Activated T-helper 2 cell treated with anti-CD3 and anti-CD28 coated beads, Interferon-gamma antibody, Interleukin-2, Interleukin-4, amounts not matched to agents 10 μg/mL and 5 μg/mL and 100 μg/mL, durations not matched to agents 14 hours and 24 hours and 36 hours (primary cell): ENCODE results near the gene NLK. TPM values are rescaled to one million over a fixed set of nuclear protein-coding genes. Genes with fewer than 3 reads are reported as not detected.
A peak's percentile ranks its signal among the peaks of the same experiment; 100 is the strongest.

ENCODE experiments used
- DNase-seq: peaks from one replicate; pipeline ENCODE4 v3.0.0; 2021; ENCODE audit warnings: low spot score
- H3K27ac Mint-ChIP-seq: one replicate; pipeline ENCODE4 v1.8.0; 2021; ENCODE audit warnings: mixed read lengths
- H3K27me3 Mint-ChIP-seq: one replicate; pipeline ENCODE4 v1.8.0; 2021; ENCODE audit warnings: low read depth, mixed read lengths
- H3K36me3 Mint-ChIP-seq: one replicate; pipeline ENCODE4 v1.8.0; 2021; ENCODE audit warnings: low read depth, mixed read lengths
- H3K4me1 Mint-ChIP-seq: one replicate; pipeline ENCODE4 v1.8.0; 2021; ENCODE audit warnings: low read depth, mixed read lengths
- H3K4me3 Mint-ChIP-seq: one replicate; pipeline ENCODE4 v1.8.0; 2021; ENCODE audit warnings: low read depth, mild to moderate bottlenecking, moderate library complexity, mixed read lengths
- H3K9me3 Mint-ChIP-seq: one replicate; pipeline ENCODE4 v1.8.0; 2021; ENCODE audit warnings: mixed read lengths
- intact Hi-C: fragments of 100-400 bp; cut with micrococcal nuclease; formaldehyde crosslinking; loops from one replicate; pipeline ENCODE4 v1.15.1; 2023
- total RNA-seq: library from RNA; stranded (reverse); gene quantifications from 2 replicates; pipeline ENCODE4 v1.2.3, GENCODE V29; 2022

NLK gene
- total RNA-seq, 1 donor from 2014 or later = 11.3 TPM

GRCh38 chr17:28041844-28042656 is 427 bp upstream of the NLK start:
- peaks cover 27% of the 10 kb centered on the region for H3K36me3 Mint-ChIP-seq
- peaks cover 56% of the 10 kb centered on the region for H3K4me1 Mint-ChIP-seq
- no peak for DNase-seq
- H3K27ac Mint-ChIP-seq = peak overlapping the region; percentile 69
- intact Hi-C loops = loop anchor here (2.0 to 10.0 kb wide), 7 partner anchors 17 to 577 kb away; partner anchors contain the start of genes IFT20, LYRM9 and TNFAIP1
- H3K4me3 Mint-ChIP-seq = peak overlapping the region; percentile 83
- H3K9me3 Mint-ChIP-seq = no peaks in the 10 kb centered on the region
- H3K27me3 Mint-ChIP-seq = peaks cover 9% of the 10 kb centered on the region

- DNase-seq = no peak
- Mint-ChIP-seq H3K36me3 (peaks cover 27% of the 10 kb centered on the region), H3K4me3 (peak overlapping the region; percentile 83), H3K9me3 (no peaks in the 10 kb centered on the region), H3K27ac (peak overlapping the region; percentile 69), H3K27me3 (peaks cover 9% of the 10 kb centered on the region), H3K4me1 (peaks cover 63% of the 10 kb centered on the region)
- intact Hi-C loops = loop anchor here (5.0 to 10.0 kb wide), 5 partner anchors 151 to 578 kb away; partner anchors contain the start of genes IFT20, LYRM9 and TNFAIP1
Measured at GRCh38 chr17:28042721-28043291, 329 bp downstream of the NLK start.

- intact Hi-C loops = loop anchor here (5.0 to 10.0 kb wide), 5 partner anchors 151 to 578 kb away; partner anchors contain the start of genes IFT20, LYRM9 and TNFAIP1
Measured at GRCh38 chr17:28043296-28043695, 819 bp downstream of the NLK start.

GRCh38 chr17:28043741-28044140 is 1.3 kb downstream of the NLK start:
- Mint-ChIP-seq H3K27me3 (peaks cover 5% of the 10 kb centered on the region), H3K4me3 (peak overlapping the region; percentile 83), H3K4me1 (peaks cover 70% of the 10 kb centered on the region), H3K9me3 (no peaks in the 10 kb centered on the region), H3K27ac (no peak overlapping the region), H3K36me3 (peaks cover 29% of the 10 kb centered on the region)
- intact Hi-C loops = loop anchor here (5.0 to 10.0 kb wide), 5 partner anchors 151 to 579 kb away; partner anchors contain the start of genes IFT20, LYRM9 and TNFAIP1
- no peak for DNase-seq

More at GRCh38 chr17:28043296-28043695, 819 bp downstream of the NLK start:
- Mint-ChIP-seq H3K9me3 (no peaks in the 10 kb centered on the region), H3K4me3 (peak overlapping the region; percentile 83), H3K36me3 (peaks cover 29% of the 10 kb centered on the region), H3K27me3 (peaks cover 7% of the 10 kb centered on the region), H3K4me1 (peaks cover 68% of the 10 kb centered on the region), H3K27ac (peak overlapping the region; percentile 31)
- no peak for DNase-seq

- no peak overlapping the region for H3K4me3 Mint-ChIP-seq
- H3K27me3 Mint-ChIP-seq = no peaks in the 10 kb centered on the region
- H3K36me3 Mint-ChIP-seq = peaks cover 34% of the 10 kb centered on the region
- H3K9me3 Mint-ChIP-seq = no peaks in the 10 kb centered on the region
- intact Hi-C loops = loop anchor here (5.0 to 10.0 kb wide), 5 partner anchors 132 to 581 kb away; partner anchors contain the start of genes IFT20 and TNFAIP1
- no peak for DNase-seq
- H3K27ac Mint-ChIP-seq = no peak overlapping the region
- peaks cover 72% of the 10 kb centered on the region for H3K4me1 Mint-ChIP-seq
Measured at GRCh38 chr17:28045304-28045703, 2.8 kb downstream of the NLK start.

- Mint-ChIP-seq H3K36me3 (peaks cover 39% of the 10 kb centered on the region), H3K27me3 (no peaks in the 10 kb centered on the region), H3K4me1 (peaks cover 69% of the 10 kb centered on the region), H3K27ac (no peak overlapping the region), H3K4me3 (no peak overlapping the region), H3K9me3 (no peaks in the 10 kb centered on the region)
- no peak for DNase-seq
- intact Hi-C loops = loop anchor here (1.0 to 10.0 kb wide), 8 partner anchors 12 to 581 kb away; partner anchors contain the start of genes IFT20 and TNFAIP1
Measured at GRCh38 chr17:28046034-28046825, 3.8 kb downstream of the NLK start.

- Mint-ChIP-seq H3K9me3 (no peaks in the 10 kb centered on the region), H3K4me1 (peaks cover 63% of the 10 kb centered on the region), H3K27me3 (no peaks in the 10 kb centered on the region), H3K36me3 (peaks cover 34% of the 10 kb centered on the region), H3K27ac (no peak overlapping the region), H3K4me3 (no peak overlapping the region)
- no peak for DNase-seq
- intact Hi-C loops = loop anchor here (2.0 to 10.0 kb wide), 7 partner anchors 31 to 583 kb away; partner anchors contain the start of genes IFT20 and TNFAIP1
Measured at GRCh38 chr17:28047806-28048205, 5.3 kb downstream of the NLK start.

GRCh38 chr17:28049071-28049470 is 6.6 kb downstream of the NLK start:
- no peak overlapping the region for H3K27ac Mint-ChIP-seq
- no peak overlapping the region for H3K4me3 Mint-ChIP-seq
- DNase-seq = no peak
- peaks cover 24% of the 10 kb centered on the region for H3K36me3 Mint-ChIP-seq
- no peaks in the 10 kb centered on the region for H3K27me3 Mint-ChIP-seq
- H3K4me1 Mint-ChIP-seq = peaks cover 57% of the 10 kb centered on the region
- H3K9me3 Mint-ChIP-seq = no peaks in the 10 kb centered on the region
- intact Hi-C loops = loop anchor here (5.0 to 10.0 kb wide), 5 partner anchors 128 to 584 kb away; partner anchors contain the start of genes IFT20 and TNFAIP1

- intact Hi-C loops = no loop called here
- no peaks in the 10 kb centered on the region for H3K27me3 Mint-ChIP-seq
- no peak for DNase-seq
- no peaks in the 10 kb centered on the region for H3K9me3 Mint-ChIP-seq
- no peak overlapping the region for H3K27ac Mint-ChIP-seq
- H3K36me3 Mint-ChIP-seq = peaks cover 10% of the 10 kb centered on the region
- H3K4me1 Mint-ChIP-seq = peaks cover 37% of the 10 kb centered on the region
- no peak overlapping the region for H3K4me3 Mint-ChIP-seq
Measured at GRCh38 chr17:28053044-28053670, 10.7 kb downstream of the NLK start.

- Mint-ChIP-seq H3K4me1 (peaks cover 37% of the 10 kb centered on the region), H3K36me3 (peaks cover 10% of the 10 kb centered on the region), H3K27ac (no peak overlapping the region), H3K9me3 (no peaks in the 10 kb centered on the region), H3K4me3 (no peak overlapping the region), H3K27me3 (no peaks in the 10 kb centered on the region)
- DNase-seq = no peak
- intact Hi-C loops = no loop called here
Measured at GRCh38 chr17:28053725-28054124, 11.2 kb downstream of the NLK start.

GRCh38 chr17:28055546-28056275 is 13.2 kb downstream of the NLK start:
- Mint-ChIP-seq H3K27ac (no peak overlapping the region), H3K27me3 (no peaks in the 10 kb centered on the region), H3K9me3 (no peaks in the 10 kb centered on the region), H3K4me1 (peaks cover 26% of the 10 kb centered on the region), H3K4me3 (no peak overlapping the region), H3K36me3 (peaks cover under 1% of the 10 kb centered on the region)
- DNase-seq = no peak
- intact Hi-C loops = loop anchor here (5.0 kb wide), 1 partner anchor 62 kb away; no protein-coding TSS in a partner anchor
